SK-N-SH (cell line): ENCODE results near the gene MACROD2. TPM values are rescaled to one million over a fixed set of nuclear protein-coding genes. Genes with fewer than 3 reads are reported as not detected.

Experiments used
- CTCF ChIA-PET: fragments of 300-600, 350-600 bp; formaldehyde crosslinking; extraction: SDS; loops from one replicate; lab custom pipeline; 2021; lab: Yijun Ruan, JAX
- POLR2A ChIA-PET: fragments of 350-600 bp; sonication (Branson Sonifier 250); formaldehyde crosslinking; extraction: SDS; loops from one replicate; lab custom pipeline; 2020; ENCODE audit warnings: antibody characterized with exemption, inconsistent platforms; lab: Yijun Ruan, JAX
- DNase-seq: peaks from one replicate; pipeline ENCODE4 v3.0.0; 2012
- H2AFZ ChIP-seq: fragments of 200-600 bp; sonication (generic); 2 replicates; pipeline ENCODE4 v1.8.1; 2016; ENCODE audit warnings: antibody characterized with exemption, mild to moderate bottlenecking, low read depth
- H3F3A ChIP-seq: fragments of 200-600 bp; sonication (generic); replicated peaks from 2 replicates; pipeline ENCODE3; 2016; ENCODE audit warnings: antibody characterized with exemption, mild to moderate bottlenecking; ENCODE audit not compliant: insufficient read depth
- H3K27ac ChIP-seq, 2 experiments: fragments of 200-500 bp in 1 of 2; fragments of 200-600 bp in 1 of 2; sonication (Bioruptor generic) in 1 of 2; sonication (generic), shearing (Covaris generic) in 1 of 2; 2 replicates each; pipeline versions ENCODE4 v1.5.1 to v1.6.1; 2014 to 2016; ENCODE audit warnings: low read depth in 2 of 2, inconsistent platforms in 1 of 2, low read length in 1 of 2, mild to moderate bottlenecking in 1 of 2, mixed read lengths in 1 of 2
- H3K27me3 ChIP-seq: fragments of 200-600 bp; sonication (generic), shearing (Covaris generic); 2 replicates; pipeline ENCODE4 v1.6.1; 2016; ENCODE audit warnings: mixed run types; ENCODE audit not compliant: insufficient read depth
- H3K36me3 ChIP-seq, 2 experiments: fragments of 200-500 bp in 1 of 2; fragments of 200-600 bp in 1 of 2; sonication (Bioruptor generic) in 1 of 2; sonication (generic) in 1 of 2; replicated peaks in 1 of 2; 2 replicates each; pipeline versions ENCODE3 to v1.5.1; 2014 to 2016; ENCODE audit warnings: low read length in 1 of 2, mild to moderate bottlenecking in 1 of 2; ENCODE audit not compliant: insufficient read depth in 2 of 2, control insufficient read depth in 1 of 2
- H3K4me1 ChIP-seq, 2 experiments: fragments of 200-500 bp in 1 of 2; fragments of 200-600 bp in 1 of 2; sonication (Bioruptor generic) in 1 of 2; sonication (generic), shearing (Covaris generic) in 1 of 2; 2 replicates each; pipeline versions ENCODE4 v1.5.1 to v1.6.1; 2014 to 2016; ENCODE audit warnings: low read depth in 1 of 2, low read length in 1 of 2, mixed run types in 1 of 2; ENCODE audit not compliant: insufficient read depth in 2 of 2, control insufficient read depth in 1 of 2
- H3K4me2 ChIP-seq: fragments of 200-600 bp; sonication (generic), shearing (Covaris generic); 2 replicates; pipeline ENCODE4 v1.6.1; 2017; ENCODE audit warnings: mixed run types
- H3K4me3 ChIP-seq, 2 experiments: fragments of 200-500 bp in 1 of 2; fragments of 200-600 bp in 1 of 2; sonication (Bioruptor generic) in 1 of 2; sonication (generic), shearing (Covaris generic) in 1 of 2; 2 replicates each; pipeline versions ENCODE4 v1.5.1 to v1.8.1; 2014 to 2016; ENCODE audit warnings: low read depth in 2 of 2, inconsistent platforms in 1 of 2, low read length in 1 of 2, mild to moderate bottlenecking in 1 of 2, mixed read lengths in 1 of 2, moderate library complexity in 1 of 2
- H3K79me2 ChIP-seq: fragments of 200-600 bp; sonication (generic); 2 replicates; pipeline ENCODE4 v1.8.1; 2017; ENCODE audit warnings: mild to moderate bottlenecking; ENCODE audit not compliant: insufficient read depth
- H3K9ac ChIP-seq: fragments of 200-600 bp; sonication (generic); 2 replicates; pipeline ENCODE4 v1.6.1; 2017; ENCODE audit warnings: mixed run types
- H3K9me2 ChIP-seq: fragments of 200-600 bp; sonication (generic); 2 replicates; pipeline ENCODE4 v1.6.1; 2017; ENCODE audit warnings: mixed run types
- H3K9me3 ChIP-seq: fragments of 200-600 bp; sonication (generic); 2 replicates; pipeline ENCODE4 v1.6.1; 2017; ENCODE audit warnings: mixed run types, mild to moderate bottlenecking, moderate library complexity
- H4K20me1 ChIP-seq: fragments of 200-600 bp; sonication (generic); 2 replicates; pipeline ENCODE4 v1.6.1; 2017; ENCODE audit warnings: mild to moderate bottlenecking, mixed run types; ENCODE audit not compliant: insufficient read depth
- EP300 ChIP-seq, 2 experiments: IDR thresholded peaks; 2 replicates each; pipeline versions ENCODE4 v1.4.0 to v1.6.1; 2012; ENCODE audit warnings: borderline replicate concordance in 1 of 2, low read depth in 1 of 2, low read length in 1 of 2
- EZH2phosphoT487 ChIP-seq: fragments of 200-600 bp; sonication (generic); IDR thresholded peaks from 2 replicates; pipeline ENCODE4 v1.6.1; 2017; ENCODE audit warnings: low read depth, mixed run types, mild to moderate bottlenecking, antibody characterized with exemption, moderate library complexity, borderline replicate concordance
- FOXJ3 ChIP-seq: sonication (generic); formaldehyde crosslinking; IDR thresholded peaks from 2 replicates; pipeline ENCODE4 v1.5.1; 2020; ENCODE audit warnings: mild to moderate bottlenecking, missing genetic modification reagents
- MEF2A ChIP-seq: IDR thresholded peaks from 2 replicates; pipeline ENCODE4 v1.4.0; 2012; ENCODE audit warnings: low read depth, borderline replicate concordance
- NRF1 ChIP-seq: IDR thresholded peaks from 2 replicates; pipeline ENCODE4 v1.6.1; 2012; ENCODE audit warnings: low read depth, mild to moderate bottlenecking, low read length
- SIN3A ChIP-seq: IDR thresholded peaks from 2 replicates; pipeline ENCODE4 v1.6.1; 2012; ENCODE audit warnings: low read depth, mild to moderate bottlenecking, low read length, moderate library complexity, borderline replicate concordance
- TAF1 ChIP-seq: IDR thresholded peaks from 2 replicates; pipeline ENCODE4 v1.6.1; 2012; ENCODE audit warnings: low read depth, mild to moderate bottlenecking, low read length, moderate library complexity, borderline replicate concordance
- TEAD4 ChIP-seq: IDR thresholded peaks from 2 replicates; pipeline ENCODE4 v1.4.0; 2012; ENCODE audit warnings: mild to moderate bottlenecking, borderline replicate concordance; ENCODE audit not compliant: insufficient read depth
- WGBS: methylation state at CpG from one replicate; pipeline ENCODE4 v1.1.6; 2017; ENCODE audit warnings: low lambda C conversion rate; 5-methylcytosine and 5-hydroxymethylcytosine counted together
- polyA plus RNA-seq, 3 experiments: library from polyadenylated mRNA; depleted of rRNA; stranded (reverse); fragments of >200 nt; gene quantifications; 2 replicates each; pipeline ENCODE4 v1.2.3, GENCODE V29; 2012
- TF ChIP-seq, protein P1 (sequence below): fragments of 150-350 bp; IDR thresholded peaks from 2 replicates; pipeline ENCODE4 v1.6.1; 2016; ENCODE audit warnings: mild to moderate bottlenecking, low read depth, low read length
- TF ChIP-seq, protein P2 (sequence below): fragments of 200-600 bp; sonication (generic); IDR thresholded peaks from 2 replicates; pipeline ENCODE4 v1.6.1; 2017; ENCODE audit warnings: antibody characterized with exemption, mild to moderate bottlenecking, moderate library complexity
- TF ChIP-seq, protein P3 (sequence below): IDR thresholded peaks from 2 replicates; pipeline ENCODE4 v1.6.1; 2012; ENCODE audit warnings: mild to moderate bottlenecking, low read depth, low read length, moderate library complexity
- TF ChIP-seq, protein P4 (sequence below): IDR thresholded peaks from 2 replicates; pipeline ENCODE4 v1.4.0; 2012; ENCODE audit warnings: low read depth
- TF ChIP-seq, protein P5 (sequence below): IDR thresholded peaks from 2 replicates; pipeline ENCODE4; 2012

Gene MACROD2
- polyA plus RNA-seq, 1 of the 3 experiments (the other 2 are of a cell fraction): 0.33 TPM

DNA sequence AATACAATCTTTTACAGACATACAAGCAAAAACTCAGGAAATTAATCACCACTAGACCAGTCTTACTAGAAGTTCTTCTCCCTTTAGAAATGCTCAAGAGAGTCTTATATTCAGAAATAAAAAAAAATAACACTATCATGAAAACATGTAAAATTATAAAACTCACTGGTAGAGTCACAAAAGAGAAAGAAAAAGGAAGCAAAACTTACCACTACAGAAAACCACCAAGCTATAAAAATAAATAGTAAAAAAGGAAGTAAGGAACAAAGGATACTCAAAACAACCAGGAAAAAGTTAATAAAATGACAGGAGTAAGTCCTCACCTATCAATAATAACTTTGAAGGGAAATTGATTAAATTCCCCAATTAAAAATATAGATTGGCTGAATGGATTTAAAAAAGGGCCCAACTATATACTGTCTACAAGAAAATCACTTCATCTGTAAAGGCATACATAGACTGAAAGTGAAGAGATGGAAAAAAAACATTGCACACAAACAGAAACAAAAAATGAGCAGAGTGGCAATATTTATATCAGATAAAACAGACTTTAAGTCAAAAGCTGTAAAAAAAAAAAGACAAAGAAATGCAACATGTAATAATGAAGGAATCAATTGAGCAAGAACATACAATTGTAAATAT is 2088.4 kb downstream of the MACROD2 start:
- no peaks in the 10 kb centered on the region for H3K79me2 ChIP-seq
- H3K27me3 ChIP-seq: no peaks in the 10 kb centered on the region
- no peak overlapping the region for H3K4me3 ChIP-seq
- no peak for DNase-seq
- ChIA-PET POLR2A (no interaction called here), CTCF (interaction anchor here (1.1 kb wide), 1 partner anchor 1293 kb away, joined by 3 read pairs; no protein-coding TSS in a partner anchor)
- H3K9ac ChIP-seq: no peak overlapping the region
- no peaks in the 10 kb centered on the region for H3F3A ChIP-seq
- H3K4me2 ChIP-seq: no peak overlapping the region
- no peaks in the 10 kb centered on the region for H3K36me3 ChIP-seq
- H2AFZ ChIP-seq: no peak overlapping the region
- H4K20me1 ChIP-seq: no peaks in the 10 kb centered on the region
- H3K4me1 ChIP-seq: no peaks in the 10 kb centered on the region
- H3K9me2 ChIP-seq: no peaks in the 10 kb centered on the region
- no peak for TF ChIP-seq MEF2A
- TF ChIP-seq NRF1: no peak
- no peak overlapping the region for H3K27ac ChIP-seq
- H3K9me3 ChIP-seq: no peaks in the 10 kb centered on the region

DNA sequence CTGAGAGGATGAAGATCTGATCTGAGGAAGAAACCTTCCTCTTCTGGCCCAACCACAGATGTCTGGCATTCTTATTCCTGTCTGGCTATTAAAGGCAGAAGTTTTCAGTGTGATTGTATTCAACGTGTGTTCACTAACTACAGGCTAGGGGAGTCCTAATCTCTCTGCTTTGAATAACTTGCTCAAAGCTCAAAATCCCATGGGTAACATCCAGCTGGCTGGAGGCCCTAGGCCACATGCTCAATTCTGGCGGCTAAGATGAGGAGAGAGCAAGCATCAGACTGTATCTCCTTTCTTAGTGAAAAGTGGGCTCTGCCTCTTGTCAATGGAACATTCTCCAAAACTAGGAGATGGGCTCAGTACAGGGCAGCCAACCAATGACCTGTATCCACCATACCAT is 2099.9 kb downstream of the MACROD2 start:
- no peak overlapping the region for H3K9ac ChIP-seq
- POLR2A ChIA-PET: no interaction called here
- DNase-seq: no peak
- no peaks in the 10 kb centered on the region for H3K9me2 ChIP-seq
- H3K4me1 ChIP-seq: peaks cover 0 to 4% of the 10 kb centered on the region in 2 experiments; a peak in 2 of 4 replicates
- H3K79me2 ChIP-seq: no peaks in the 10 kb centered on the region
- TF ChIP-seq, protein P1, sequence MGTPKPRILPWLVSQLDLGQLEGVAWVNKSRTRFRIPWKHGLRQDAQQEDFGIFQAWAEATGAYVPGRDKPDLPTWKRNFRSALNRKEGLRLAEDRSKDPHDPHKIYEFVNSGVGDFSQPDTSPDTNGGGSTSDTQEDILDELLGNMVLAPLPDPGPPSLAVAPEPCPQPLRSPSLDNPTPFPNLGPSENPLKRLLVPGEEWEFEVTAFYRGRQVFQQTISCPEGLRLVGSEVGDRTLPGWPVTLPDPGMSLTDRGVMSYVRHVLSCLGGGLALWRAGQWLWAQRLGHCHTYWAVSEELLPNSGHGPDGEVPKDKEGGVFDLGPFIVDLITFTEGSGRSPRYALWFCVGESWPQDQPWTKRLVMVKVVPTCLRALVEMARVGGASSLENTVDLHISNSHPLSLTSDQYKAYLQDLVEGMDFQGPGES: no peak
- TF ChIP-seq TEAD4 (no peak), TAF1 (no peak), SIN3A (no peak), EZH2phosphoT487 (no peak), EP300 (IDR thresholded peaks at IDR 0.05; ENCODE audit: borderline replicate concordance in 1 of 2, low read depth in 1 of 2, low read length in 1 of 2) (no peak), FOXJ3 (no peak)
- TF ChIP-seq, protein P2, sequence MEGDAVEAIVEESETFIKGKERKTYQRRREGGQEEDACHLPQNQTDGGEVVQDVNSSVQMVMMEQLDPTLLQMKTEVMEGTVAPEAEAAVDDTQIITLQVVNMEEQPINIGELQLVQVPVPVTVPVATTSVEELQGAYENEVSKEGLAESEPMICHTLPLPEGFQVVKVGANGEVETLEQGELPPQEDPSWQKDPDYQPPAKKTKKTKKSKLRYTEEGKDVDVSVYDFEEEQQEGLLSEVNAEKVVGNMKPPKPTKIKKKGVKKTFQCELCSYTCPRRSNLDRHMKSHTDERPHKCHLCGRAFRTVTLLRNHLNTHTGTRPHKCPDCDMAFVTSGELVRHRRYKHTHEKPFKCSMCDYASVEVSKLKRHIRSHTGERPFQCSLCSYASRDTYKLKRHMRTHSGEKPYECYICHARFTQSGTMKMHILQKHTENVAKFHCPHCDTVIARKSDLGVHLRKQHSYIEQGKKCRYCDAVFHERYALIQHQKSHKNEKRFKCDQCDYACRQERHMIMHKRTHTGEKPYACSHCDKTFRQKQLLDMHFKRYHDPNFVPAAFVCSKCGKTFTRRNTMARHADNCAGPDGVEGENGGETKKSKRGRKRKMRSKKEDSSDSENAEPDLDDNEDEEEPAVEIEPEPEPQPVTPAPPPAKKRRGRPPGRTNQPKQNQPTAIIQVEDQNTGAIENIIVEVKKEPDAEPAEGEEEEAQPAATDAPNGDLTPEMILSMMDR: no peak
- TF ChIP-seq, protein P3, sequence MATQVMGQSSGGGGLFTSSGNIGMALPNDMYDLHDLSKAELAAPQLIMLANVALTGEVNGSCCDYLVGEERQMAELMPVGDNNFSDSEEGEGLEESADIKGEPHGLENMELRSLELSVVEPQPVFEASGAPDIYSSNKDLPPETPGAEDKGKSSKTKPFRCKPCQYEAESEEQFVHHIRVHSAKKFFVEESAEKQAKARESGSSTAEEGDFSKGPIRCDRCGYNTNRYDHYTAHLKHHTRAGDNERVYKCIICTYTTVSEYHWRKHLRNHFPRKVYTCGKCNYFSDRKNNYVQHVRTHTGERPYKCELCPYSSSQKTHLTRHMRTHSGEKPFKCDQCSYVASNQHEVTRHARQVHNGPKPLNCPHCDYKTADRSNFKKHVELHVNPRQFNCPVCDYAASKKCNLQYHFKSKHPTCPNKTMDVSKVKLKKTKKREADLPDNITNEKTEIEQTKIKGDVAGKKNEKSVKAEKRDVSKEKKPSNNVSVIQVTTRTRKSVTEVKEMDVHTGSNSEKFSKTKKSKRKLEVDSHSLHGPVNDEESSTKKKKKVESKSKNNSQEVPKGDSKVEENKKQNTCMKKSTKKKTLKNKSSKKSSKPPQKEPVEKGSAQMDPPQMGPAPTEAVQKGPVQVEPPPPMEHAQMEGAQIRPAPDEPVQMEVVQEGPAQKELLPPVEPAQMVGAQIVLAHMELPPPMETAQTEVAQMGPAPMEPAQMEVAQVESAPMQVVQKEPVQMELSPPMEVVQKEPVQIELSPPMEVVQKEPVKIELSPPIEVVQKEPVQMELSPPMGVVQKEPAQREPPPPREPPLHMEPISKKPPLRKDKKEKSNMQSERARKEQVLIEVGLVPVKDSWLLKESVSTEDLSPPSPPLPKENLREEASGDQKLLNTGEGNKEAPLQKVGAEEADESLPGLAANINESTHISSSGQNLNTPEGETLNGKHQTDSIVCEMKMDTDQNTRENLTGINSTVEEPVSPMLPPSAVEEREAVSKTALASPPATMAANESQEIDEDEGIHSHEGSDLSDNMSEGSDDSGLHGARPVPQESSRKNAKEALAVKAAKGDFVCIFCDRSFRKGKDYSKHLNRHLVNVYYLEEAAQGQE: no peak
- TF ChIP-seq, protein P4, sequence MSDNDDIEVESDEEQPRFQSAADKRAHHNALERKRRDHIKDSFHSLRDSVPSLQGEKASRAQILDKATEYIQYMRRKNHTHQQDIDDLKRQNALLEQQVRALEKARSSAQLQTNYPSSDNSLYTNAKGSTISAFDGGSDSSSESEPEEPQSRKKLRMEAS: no peak
- TF ChIP-seq, protein P5, sequence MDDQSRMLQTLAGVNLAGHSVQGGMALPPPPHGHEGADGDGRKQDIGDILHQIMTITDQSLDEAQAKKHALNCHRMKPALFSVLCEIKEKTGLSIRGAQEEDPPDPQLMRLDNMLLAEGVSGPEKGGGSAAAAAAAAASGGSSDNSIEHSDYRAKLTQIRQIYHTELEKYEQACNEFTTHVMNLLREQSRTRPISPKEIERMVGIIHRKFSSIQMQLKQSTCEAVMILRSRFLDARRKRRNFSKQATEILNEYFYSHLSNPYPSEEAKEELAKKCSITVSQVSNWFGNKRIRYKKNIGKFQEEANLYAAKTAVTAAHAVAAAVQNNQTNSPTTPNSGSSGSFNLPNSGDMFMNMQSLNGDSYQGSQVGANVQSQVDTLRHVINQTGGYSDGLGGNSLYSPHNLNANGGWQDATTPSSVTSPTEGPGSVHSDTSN: no peak
- H2AFZ ChIP-seq: no peak overlapping the region
- CTCF ChIA-PET: no interaction called here
- H3K4me3 ChIP-seq: no peak overlapping the region
- 30% methylated on average over 1 of the region's 2 CpGs for WGBS
- H3K36me3 ChIP-seq: no peaks in the 10 kb centered on the region
- no peaks in the 10 kb centered on the region for H4K20me1 ChIP-seq
- H3K9me3 ChIP-seq: 0 out of 2 replicates have a peak, but pooled peaks cover 5% of the 10 kb centered on the region
- H3F3A ChIP-seq: no peaks in the 10 kb centered on the region
- no peaks in the 10 kb centered on the region for H3K27me3 ChIP-seq
- no peak overlapping the region for H3K27ac ChIP-seq
- H3K4me2 ChIP-seq: no peak overlapping the region
